ENCODE measurements around the gene ARRB1. TPM values are rescaled to one million over a fixed set of nuclear protein-coding genes. Genes with fewer than 3 reads are reported as not detected.
A peak's percentile ranks its signal among the peaks of the same experiment; 100 is the strongest.

The ARRB1 gene
- total and polyA plus RNA-seq, 2 of the 13 experiments (the other 11 are each of a cell fraction or from before 2014, with no cell fraction given), result 22.5 to 35.7 TPM

GRCh38 chr11:75342966-75343870 is 8.2 kb downstream of the ARRB1 start (continued):
- TF ChIP-seq FOXP1 (IDR thresholded peaks at IDR 0.05) (no peak), FOXP1 (CRISPR knock-in tag; IDR thresholded peaks at IDR 0.05) (no peak), TEAD2 (CRISPR knock-in tag; IDR thresholded peaks at IDR 0.05) (no peak), ZFAT (CRISPR knock-in tag; conservative IDR thresholded peaks at IDR 0.05) (no peak), ZBTB44 (CRISPR knock-in tag; IDR thresholded peaks at IDR 0.05) (no peak), ATF7 (IDR thresholded peaks at IDR 0.05) (peak; percentile 96), ATF7 (CRISPR knock-in tag; IDR thresholded peaks at IDR 0.05) (peak; percentile 73; the same call in 1 of the 2 replicates), NFE2L2 (IDR thresholded peaks at IDR 0.05; ENCODE audit: low read length) (no peak), GATA4 (IDR thresholded peaks at IDR 0.05; ENCODE audit: borderline replicate concordance, low read depth) (no peak), PPARG (CRISPR knock-in tag; conservative IDR thresholded peaks at IDR 0.05) (0 out of 2 replicates have a peak, but pooled peaks have one; percentile 20), PRMT3 (CRISPR knock-in tag; IDR thresholded peaks at IDR 0.05; ENCODE audit: borderline replicate concordance, low read depth) (no peak), PAXIP1 (CRISPR knock-in tag; conservative IDR thresholded peaks at IDR 0.05) (peak; percentile 50; the same call in 1 of the 2 replicates), ZNF703 (CRISPR knock-in tag; IDR thresholded peaks at IDR 0.05; ENCODE audit: borderline replicate concordance) (no peak), KLF12 (CRISPR knock-in tag; IDR thresholded peaks at IDR 0.05; ENCODE audit: borderline replicate concordance) (no peak; the same call in 1 of the 2 replicates), SAFB2 (CRISPR knock-in tag; IDR thresholded peaks at IDR 0.05; ENCODE audit: borderline replicate concordance, low read depth) (no peak), IKZF1 (IDR thresholded peaks at IDR 0.05) (no peak), SMAD1 (CRISPR knock-in tag; IDR thresholded peaks at IDR 0.05; ENCODE audit: borderline replicate concordance, low read depth) (no peak), NR2F2 (IDR thresholded peaks at IDR 0.05; ENCODE audit: borderline replicate concordance, low read depth) (no peak), SOX5 (CRISPR knock-in tag; IDR thresholded peaks at IDR 0.05; ENCODE audit: borderline replicate concordance) (peak; percentile 14; the same call in 1 of the 2 replicates), KAT8 (CRISPR knock-in tag; IDR thresholded peaks at IDR 0.05) (no peak)
- TF ChIP-seq, protein P1, sequence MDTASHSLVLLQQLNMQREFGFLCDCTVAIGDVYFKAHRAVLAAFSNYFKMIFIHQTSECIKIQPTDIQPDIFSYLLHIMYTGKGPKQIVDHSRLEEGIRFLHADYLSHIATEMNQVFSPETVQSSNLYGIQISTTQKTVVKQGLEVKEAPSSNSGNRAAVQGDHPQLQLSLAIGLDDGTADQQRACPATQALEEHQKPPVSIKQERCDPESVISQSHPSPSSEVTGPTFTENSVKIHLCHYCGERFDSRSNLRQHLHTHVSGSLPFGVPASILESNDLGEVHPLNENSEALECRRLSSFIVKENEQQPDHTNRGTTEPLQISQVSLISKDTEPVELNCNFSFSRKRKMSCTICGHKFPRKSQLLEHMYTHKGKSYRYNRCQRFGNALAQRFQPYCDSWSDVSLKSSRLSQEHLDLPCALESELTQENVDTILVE (CRISPR knock-in tag; IDR thresholded peaks at IDR 0.05), result no peak
- TF ChIP-seq, protein P2, sequence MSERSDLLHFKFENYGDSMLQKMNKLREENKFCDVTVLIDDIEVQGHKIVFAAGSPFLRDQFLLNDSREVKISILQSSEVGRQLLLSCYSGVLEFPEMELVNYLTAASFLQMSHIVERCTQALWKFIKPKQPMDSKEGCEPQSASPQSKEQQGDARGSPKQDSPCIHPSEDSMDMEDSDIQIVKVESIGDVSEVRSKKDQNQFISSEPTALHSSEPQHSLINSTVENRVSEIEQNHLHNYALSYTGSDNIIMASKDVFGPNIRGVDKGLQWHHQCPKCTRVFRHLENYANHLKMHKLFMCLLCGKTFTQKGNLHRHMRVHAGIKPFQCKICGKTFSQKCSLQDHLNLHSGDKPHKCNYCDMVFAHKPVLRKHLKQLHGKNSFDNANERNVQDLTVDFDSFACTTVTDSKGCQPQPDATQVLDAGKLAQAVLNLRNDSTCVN (CRISPR knock-in tag; IDR thresholded peaks at IDR 0.05; ENCODE audit: borderline replicate concordance), result peak; percentile 68; the same call in 1 of the 2 replicates
- TF ChIP-seq, protein P3, sequence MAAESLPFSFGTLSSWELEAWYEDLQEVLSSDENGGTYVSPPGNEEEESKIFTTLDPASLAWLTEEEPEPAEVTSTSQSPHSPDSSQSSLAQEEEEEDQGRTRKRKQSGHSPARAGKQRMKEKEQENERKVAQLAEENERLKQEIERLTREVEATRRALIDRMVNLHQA (CRISPR knock-in tag; IDR thresholded peaks at IDR 0.05), result no peak
